Tibial artery (tissue), 4 donors: ENCODE measurements around the gene ERICH6.

ENCODE experiments used
- DNase-seq, 2 donors: peaks; one replicate each; pipeline ENCODE4 v3.0.0-alpha.2; 2019
- H3K27ac ChIP-seq, 2 donors: fragments of 200-600 bp; sonication (generic) in 1 of 2; 1 replicate in 1 of 2; 2 replicates in 1 of 2; pipeline ENCODE4 v1.5.1; 2018 to 2019; ENCODE audit warnings: mild to moderate bottlenecking in 1 of 2
- H3K27me3 ChIP-seq, 2 donors: fragments of 200-600 bp; sonication (generic) in 1 of 2; one replicate each; pipeline versions ENCODE4 v1.5.1 to v1.6.0; 2016 to 2019
- H3K36me3 ChIP-seq, 3 donors: fragments of 200-600 bp; sonication (generic) in 2 of 3; one replicate each; pipeline ENCODE4 v1.5.1; 2016 to 2019; ENCODE audit warnings: mild to moderate bottlenecking in 2 of 3
- H3K4me1 ChIP-seq, 4 donors: fragments of 200-600 bp; sonication (generic) in 2 of 4; 1 replicate in 3 of 4; 2 replicates in 1 of 4; pipeline ENCODE4 v1.5.1; 2016 to 2019
- H3K4me3 ChIP-seq, 2 donors: fragments of 200-600 bp; sonication (generic) in 1 of 2; 1 replicate in 1 of 2; 2 replicates in 1 of 2; pipeline ENCODE4 v1.5.1; 2018 to 2019; ENCODE audit warnings: mild to moderate bottlenecking in 2 of 2
- H3K9me3 ChIP-seq, 3 donors: fragments of 200-600 bp; sonication (generic) in 1 of 3; one replicate each; pipeline ENCODE4 v1.5.1; 2016 to 2019
- CTCF ChIP-seq, 2 experiments: fragments of 200-600 bp in 1 of 2; fragments of 450-650 bp in 1 of 2; IDR thresholded peaks; one replicate each; pipeline ENCODE4 v1.5.1; 2017 to 2019; ENCODE audit warnings: antibody characterized with exemption in 2 of 2, mild to moderate bottlenecking in 1 of 2, moderate library complexity in 1 of 2
- intact Hi-C: fragments of 100-400 bp; cut with DNase I; formaldehyde crosslinking; loops from one replicate; pipeline ENCODE4 v1.15.0; 2023; ENCODE audit warnings: low total_unique reads

Gene ERICH6

GRCh38 chr3:150746791-150747590 lies 43.3 kb upstream of the ERICH6 start:
- intact Hi-C loops = no loop called here
- no peak for DNase-seq
- Histone ChIP-seq H3K9me3 (no peaks in the 10 kb centered on the region), H3K4me1 (peaks cover 0 to 92% (median 43%) of the 10 kb centered on the region in 4 donors), H3K4me3 (peak overlapping the region in 1 of 2 donors; percentile 14), H3K36me3 (peaks cover 4 to 6% (median 6%) of the 10 kb centered on the region in 3 donors), H3K27ac (peak overlapping the region; percentile 52 to 63), H3K27me3 (no peaks in the 10 kb centered on the region)
- no peak for TF ChIP-seq CTCF (IDR thresholded peaks at IDR 0.05)

DNA sequence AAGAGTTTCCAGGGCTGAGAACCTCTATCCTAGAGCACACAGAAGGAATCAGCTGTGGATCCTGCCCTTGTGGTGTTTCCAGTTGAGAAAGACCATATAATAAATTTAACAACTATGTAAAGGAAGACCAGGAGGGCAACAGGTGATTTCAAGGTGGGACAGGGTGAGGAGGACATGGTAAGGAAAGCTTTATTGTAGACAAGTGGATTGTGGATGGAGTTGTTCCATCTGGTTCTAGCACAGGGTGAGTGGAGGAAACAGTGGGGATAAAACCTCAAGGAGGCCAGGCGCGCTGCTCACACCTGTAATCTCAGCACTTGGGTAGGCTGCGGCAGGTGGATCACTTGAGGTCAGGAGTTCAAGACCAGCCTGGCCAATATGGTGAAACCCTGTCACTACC lies 42.1 kb upstream of the ERICH6 start:
- Histone ChIP-seq H3K9me3 (no peaks in the 10 kb centered on the region), H3K27me3 (no peaks in the 10 kb centered on the region), H3K4me3 (no peak overlapping the region), H3K27ac (peak overlapping the region in 1 of 2 donors; percentile 68), H3K36me3 (peaks cover 8 to 18% (median 16%) of the 10 kb centered on the region in 3 donors), H3K4me1 (peaks cover 0 to 81% (median 38%) of the 10 kb centered on the region in 4 donors)
- intact Hi-C loops = no loop called here
- no peak for TF ChIP-seq CTCF (IDR thresholded peaks at IDR 0.05)
- no peak for DNase-seq

GRCh38 chr3:150744919-150745211 lies 41.1 kb upstream of the ERICH6 start:
- intact Hi-C loops = no loop called here
- TF ChIP-seq CTCF (IDR thresholded peaks at IDR 0.05) = no peak
- H3K4me1 ChIP-seq = peaks cover 0 to 75% (median 38%) of the 10 kb centered on the region in 4 donors
- DNase-seq = no peak
- H3K36me3 ChIP-seq = peaks cover 8 to 23% (median 19%) of the 10 kb centered on the region in 3 donors
- H3K9me3 ChIP-seq = no peaks in the 10 kb centered on the region
- no peaks in the 10 kb centered on the region for H3K27me3 ChIP-seq
- peak overlapping the region; percentile 56 to 68 for H3K27ac ChIP-seq
- H3K4me3 ChIP-seq = no peak overlapping the region

DNA sequence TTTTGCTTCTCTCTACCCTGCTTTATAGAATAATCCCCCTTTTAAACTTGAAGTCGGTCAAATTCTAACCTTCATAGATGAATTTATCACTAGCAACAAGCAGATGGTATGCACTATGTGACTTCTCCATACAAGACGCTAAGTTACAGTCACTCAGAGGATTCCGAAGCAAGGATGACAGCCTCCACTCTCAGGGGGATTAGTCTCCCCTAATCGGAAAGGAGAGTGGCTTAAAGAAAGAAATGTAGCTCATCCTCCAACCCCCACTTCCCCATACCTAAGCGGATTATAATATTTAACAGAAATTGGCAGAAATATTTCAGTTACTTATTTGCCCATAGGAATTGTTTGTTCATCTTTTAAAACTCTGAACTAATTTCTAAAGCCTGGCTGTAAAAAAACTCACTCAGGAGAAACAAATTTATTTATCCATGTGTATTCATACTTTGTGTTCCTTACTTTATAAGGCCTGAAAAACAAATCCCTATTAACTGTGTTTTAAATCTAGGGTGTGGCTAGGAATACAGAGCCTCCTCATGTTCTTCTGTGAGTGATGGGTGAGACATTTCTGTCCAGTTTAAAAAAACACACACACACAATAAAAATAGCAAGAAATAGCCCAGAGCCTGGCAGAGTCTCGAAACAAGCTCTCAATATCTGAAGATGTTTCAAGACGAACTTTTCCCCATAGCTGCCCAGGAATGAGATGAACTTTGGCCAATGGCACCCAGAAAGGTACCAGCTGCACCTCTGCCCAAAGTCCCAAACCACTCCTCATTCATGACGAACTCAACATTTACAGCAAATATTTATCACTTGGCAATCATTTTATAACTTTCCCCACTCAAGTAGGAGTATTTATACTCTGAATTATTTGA lies 40.6 kb upstream of the ERICH6 start:
- Histone ChIP-seq H3K9me3 (no peaks in the 10 kb centered on the region), H3K4me3 (no peak overlapping the region), H3K27ac (peak overlapping the region; percentile 56 to 68), H3K27me3 (no peaks in the 10 kb centered on the region), H3K36me3 (peaks cover 8 to 23% (median 19%) of the 10 kb centered on the region in 3 donors), H3K4me1 (peaks cover 0 to 69% (median 38%) of the 10 kb centered on the region in 4 donors)
- DNase-seq = no peak
- intact Hi-C loops = no loop called here
- TF ChIP-seq CTCF (IDR thresholded peaks at IDR 0.05) = no peak

- Histone ChIP-seq H3K36me3 (peaks cover 8 to 23% (median 19%) of the 10 kb centered on the region in 3 donors), H3K9me3 (no peaks in the 10 kb centered on the region), H3K4me3 (no peak overlapping the region), H3K27me3 (no peaks in the 10 kb centered on the region), H3K4me1 (peaks cover 0 to 61% (median 35%) of the 10 kb centered on the region in 4 donors), H3K27ac (peak overlapping the region; percentile 56 to 68)
- intact Hi-C loops = no loop called here
- no peak for TF ChIP-seq CTCF (IDR thresholded peaks at IDR 0.05)
- no peak for DNase-seq
Measured at GRCh38 chr3:150743508-150743907, 39.8 kb upstream of the ERICH6 start.
